ENCODE data around the gene WARS2.

Gene WARS2

DNA sequence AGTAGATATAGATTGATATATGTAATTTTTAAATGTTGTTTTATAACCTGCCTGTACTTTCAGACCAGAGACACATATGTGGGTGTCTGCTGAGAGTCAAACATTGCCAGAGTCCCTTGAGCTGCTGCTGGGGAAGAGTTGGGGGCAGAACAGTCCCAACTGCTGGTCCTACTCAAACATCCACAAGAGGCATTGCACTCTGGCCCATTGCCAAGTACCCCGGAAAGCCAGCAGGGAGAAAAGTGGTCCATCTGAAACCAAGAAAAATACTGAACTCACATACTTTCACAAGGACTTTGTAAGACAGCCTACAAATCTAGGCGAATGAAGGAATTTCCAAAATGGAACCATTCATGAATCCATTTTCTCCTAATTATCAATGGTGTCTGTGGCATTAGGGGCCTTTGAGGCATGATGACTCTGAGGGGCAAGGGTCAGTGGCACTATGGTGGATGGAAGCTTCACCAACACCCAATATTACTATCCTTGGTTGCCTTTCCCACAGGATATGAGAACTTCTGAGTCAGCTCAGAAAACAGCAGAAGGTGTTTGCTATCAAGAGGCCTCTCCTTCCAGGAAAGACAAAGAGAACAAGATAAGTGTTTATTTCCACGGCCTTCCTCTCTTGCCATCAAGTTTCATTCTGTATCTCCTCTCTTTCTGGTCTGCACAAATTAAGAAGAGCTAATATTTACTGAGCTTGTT is 145.0 kb downstream of the WARS2 start:
- no peak for DNase-seq

DNA sequence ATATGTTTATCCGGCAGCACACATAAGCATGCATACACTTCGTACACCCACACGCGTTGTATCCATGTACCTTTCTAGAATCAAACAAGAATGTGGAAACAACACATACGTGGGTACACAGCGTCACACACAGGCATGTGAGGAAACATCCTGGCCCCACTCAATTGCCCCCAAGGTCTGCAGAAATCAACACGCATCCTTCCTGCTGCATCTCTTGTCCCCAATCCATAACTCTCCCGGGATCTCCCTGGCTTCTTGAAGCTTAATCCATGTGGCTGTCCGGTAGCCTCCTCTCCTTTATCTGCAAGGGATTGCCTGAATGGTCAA is 146.8 kb downstream of the WARS2 start:
- no peak for DNase-seq

DNA sequence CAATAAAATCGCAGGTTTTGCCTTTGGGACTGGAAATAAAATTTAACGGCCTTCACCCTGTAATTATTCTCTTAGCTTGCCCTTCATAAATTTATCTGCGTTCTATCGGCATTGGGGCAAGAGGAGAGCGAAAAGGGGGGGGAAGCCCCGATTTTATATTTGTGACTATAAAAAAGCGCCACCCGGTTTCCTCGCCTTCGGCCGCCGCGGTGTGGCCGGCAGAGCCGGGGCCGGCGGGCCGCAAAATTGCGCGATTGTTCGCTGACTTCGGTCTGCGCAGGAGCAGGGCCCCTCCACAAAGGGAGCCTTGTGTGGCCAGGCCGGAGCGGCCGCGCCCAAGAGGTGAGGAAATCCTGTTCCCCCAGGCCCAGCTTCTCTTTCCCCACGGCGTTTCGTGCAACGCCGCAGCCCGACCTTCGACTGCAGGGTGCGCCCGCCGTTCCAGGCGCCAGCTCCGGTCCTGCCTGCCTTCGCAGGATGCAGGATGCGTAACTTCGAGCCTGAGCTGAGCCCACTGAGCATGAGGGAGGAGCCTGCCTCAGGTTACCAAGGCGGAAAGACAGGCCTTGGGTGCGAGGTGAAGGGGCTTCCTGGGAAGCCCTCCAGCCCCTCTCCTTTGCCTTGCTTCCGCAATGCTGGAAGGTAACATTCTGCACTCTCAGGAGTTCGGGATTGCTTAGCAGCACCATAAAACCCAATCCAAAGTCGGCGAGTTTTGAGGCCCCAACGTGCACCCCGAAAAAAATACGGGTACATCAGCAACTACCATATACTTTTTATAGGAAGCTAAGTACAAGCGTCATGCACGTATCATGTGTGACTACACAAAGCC is 147.4 kb downstream of the WARS2 start:
- DNase-seq = no peak

GRCh38 chr1:118992237-118992825 is 148.1 kb downstream of the WARS2 start:
- no peak for DNase-seq

DNA sequence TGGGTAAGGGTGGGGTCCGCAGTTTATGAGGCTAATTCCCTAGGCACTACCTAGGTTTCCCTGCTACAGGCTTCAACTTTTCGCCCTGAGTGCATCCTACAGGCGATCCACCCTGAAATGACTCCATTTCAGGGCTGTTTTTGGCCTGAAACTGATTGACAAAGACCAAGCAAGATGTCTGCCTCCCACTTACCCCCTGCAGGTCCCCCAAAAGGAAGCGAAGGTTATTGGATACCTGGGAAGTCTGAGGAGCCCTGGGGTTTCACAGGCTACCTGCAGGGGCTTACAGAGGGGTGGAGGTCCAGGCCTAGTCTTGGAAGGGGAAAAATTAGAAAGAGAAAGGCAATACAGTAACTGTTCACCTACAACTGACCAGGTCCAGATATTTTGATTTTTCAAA is 149.0 kb downstream of the WARS2 start:
- DNase-seq = no peak

DNA sequence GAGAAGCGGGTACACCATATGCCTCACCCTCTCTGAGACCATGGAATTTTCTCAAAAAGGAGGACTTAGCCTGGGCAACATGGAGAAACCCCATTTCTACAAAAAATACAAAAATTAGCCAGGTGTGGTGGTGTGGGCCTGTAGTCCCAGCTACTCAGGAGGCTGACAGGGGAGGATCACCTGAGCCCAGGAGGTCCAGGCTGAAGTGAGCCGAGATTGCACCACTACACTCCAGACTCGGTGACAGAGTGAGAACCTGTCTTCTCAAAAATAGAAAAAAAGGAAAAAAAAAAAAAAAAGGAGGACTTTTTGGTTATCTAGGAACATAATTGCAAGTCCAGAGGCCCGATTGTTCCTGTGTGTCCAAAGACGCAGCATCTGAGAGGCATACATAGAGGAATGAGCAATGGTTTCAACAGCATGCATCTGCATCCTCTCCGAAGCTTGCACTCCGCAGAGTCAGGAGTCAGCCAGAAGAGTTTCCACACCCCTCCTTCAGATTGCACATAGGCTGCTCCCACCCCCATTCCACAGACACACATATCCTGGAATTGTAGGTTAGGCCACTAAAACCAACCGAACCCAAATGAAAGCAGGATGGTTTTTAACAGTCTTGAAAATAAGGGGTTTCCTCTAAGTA is 149.8 kb downstream of the WARS2 start:
- DNase-seq = no peak

GRCh38 chr1:118989878-118990378 is 150.5 kb downstream of the WARS2 start:
- no peak for DNase-seq

GRCh38 chr1:118989006-118989815 is 151.2 kb downstream of the WARS2 start:
- no peak for DNase-seq

DNA sequence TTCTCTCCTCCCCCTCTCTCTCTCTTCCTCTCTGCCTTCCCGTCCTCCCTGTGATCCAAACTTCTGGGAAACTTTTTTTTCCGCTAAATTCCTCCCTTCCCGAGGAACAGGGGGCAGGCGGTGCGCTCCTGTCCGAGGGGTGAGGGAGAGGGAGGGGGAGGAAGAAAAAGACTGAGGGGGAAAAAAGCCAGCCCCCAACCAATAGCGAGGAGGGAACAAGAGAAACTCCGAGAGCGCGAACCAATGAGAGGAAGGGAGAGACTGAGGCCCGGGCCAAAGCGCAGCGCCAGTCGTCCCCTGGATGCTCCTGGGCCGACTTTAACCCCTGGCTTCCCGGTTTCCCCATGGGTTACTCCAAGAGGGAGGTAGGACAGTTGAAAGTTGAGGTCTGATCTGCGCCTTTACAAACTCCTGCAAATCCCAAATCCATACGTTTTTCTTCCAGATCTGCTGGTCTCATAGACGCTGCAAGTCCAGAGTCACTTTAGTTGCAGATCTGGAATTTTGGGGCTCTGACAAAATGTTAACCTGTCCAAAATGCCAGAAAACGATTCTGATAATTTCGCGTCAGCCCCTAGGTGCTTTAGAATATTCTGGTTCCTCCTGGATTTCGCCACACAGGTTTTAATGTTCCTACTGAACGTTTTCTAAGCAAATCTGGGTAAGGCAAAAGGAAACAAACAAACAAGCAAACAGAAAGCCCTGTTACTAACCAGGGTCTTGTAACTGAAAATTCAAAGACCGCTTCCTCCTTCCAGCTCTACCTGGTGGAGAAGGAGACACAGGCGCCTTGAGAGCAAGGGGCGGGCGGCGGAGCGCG is 152.1 kb downstream of the WARS2 start, which contains the start of gene TBX15:
TBX15 (minus strand) TSS at position 158 of the 820 bp plus-strand sequence. CDS start 548 bp downstream, outside the sequence.
- DNase-seq = no peak

DNA sequence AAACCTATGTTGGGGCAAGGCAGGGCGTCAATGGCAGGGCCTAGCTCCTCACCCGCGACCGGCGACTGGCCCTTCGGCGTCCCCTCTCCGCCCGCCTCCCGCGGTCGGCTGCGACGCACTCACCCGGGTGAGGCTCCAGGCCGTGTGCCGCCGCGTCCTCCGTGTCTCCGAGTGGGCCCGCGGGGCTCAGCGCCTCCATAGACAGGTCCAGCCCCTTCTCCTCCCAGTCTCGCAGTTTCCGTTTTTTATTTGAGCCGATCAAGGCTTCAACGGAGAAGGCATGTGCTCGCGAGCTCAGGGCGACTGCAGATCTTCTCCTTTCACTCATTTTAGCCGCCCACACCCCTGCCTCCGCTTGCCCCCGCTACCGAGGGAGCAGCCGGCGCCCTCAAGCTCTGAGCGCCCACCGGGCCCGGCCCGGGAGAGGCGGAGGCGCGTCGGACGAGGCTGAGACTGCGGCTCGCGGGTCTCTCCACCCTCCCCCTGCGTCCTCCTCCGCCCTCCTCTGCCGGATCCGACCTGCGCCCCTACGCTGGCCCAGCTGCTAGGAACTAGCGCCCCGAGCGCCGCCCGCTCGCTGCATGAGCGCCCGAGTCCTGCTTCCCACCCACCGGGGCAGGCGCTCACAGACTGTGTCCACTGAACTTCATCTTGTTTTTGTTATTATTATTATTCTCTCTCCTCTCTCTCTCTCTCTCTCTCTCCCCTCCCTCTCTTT is 152.8 kb downstream of the WARS2 start:
- DNase-seq = no peak

DNA sequence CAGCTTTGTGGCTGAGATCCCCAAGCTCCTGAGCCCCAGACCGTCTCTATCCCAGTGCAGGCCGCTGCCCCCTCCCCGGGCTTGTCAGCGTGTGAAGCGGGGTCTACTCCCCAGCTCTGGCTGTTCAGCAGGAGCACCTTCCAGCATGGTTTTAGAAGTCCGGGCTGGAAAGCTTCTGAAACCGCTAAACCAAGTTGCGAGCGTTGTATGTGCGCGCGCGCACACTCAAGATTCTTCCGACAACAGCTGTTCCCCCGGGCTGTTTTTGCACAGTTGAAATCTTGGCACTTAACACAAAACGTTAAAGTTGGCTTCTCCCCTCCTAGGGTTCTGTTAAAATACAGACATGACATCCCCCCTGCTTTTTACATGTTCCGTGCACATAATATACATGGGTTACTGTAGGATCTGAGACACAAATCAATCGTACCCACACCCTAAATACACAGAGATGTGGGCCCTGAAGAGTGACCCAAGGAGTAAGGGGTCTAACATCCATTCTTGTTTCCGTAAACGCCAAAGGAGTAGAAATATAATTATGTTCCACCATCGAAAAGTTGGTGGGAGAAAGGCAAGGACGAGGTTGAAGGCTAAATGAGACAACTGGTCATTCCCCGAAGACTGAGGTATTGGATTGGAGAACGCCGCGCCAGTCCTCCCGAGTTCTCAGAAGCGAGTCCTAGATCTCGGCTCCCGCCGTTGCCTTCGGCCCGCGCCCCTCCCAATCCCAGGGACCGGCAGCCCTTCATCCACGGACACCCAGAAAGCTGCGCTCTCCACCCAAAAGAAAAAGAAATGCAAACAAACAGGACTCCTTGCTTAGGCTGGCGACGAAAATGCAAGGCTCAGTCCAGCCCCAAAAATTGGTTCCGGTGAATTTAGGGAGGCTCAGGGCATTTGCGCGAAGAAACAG is 153.6 kb downstream of the WARS2 start:
- no peak for DNase-seq

DNA sequence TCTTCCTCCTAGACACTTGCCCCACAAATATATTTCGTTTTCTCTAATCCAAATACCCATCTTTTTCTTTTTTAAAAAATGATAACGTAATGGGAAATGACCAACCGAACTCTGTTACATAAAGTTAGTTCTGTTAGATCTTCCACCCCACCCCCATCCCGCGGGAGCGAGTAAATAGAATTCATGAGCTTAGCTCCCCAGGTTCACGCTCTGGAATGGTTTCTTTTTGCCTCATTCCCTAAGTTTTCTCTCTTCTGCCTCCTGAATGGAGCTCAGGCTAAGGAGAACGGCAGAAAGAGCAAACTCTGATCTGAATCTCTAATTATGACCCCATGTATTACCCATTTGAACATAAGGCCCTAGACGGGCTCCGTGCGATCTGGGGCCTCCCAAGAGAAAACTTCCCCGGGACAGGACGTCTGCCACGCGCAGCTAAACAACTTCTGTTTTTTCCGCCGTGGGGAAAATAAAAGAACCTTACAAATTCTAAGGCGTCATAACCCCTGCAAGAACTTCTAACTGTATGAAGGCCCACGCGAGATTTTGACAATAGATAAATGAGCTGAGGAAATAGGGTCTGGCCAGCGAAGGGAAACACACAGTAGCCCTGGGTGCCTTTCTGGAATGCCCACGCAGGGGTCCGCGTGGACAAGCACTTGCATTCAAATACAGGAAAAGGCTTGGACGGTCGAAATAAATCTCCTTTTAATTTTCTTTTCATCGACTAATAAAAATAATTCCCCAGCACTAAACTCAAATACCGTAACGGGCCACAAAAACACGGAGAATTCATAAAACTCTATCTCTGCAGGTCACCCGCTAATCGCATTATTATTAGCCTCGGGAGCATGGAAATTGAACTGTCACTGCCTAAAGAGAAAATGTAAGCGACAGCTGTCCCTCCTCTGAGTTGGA is 154.6 kb downstream of the WARS2 start:
- no peak for DNase-seq

- DNase-seq = no peak
Observed at GRCh38 chr1:118984722-118985639, 155.5 kb downstream of the WARS2 start.

- no peak for DNase-seq
Observed at GRCh38 chr1:118984086-118984721, 156.2 kb downstream of the WARS2 start.

DNA sequence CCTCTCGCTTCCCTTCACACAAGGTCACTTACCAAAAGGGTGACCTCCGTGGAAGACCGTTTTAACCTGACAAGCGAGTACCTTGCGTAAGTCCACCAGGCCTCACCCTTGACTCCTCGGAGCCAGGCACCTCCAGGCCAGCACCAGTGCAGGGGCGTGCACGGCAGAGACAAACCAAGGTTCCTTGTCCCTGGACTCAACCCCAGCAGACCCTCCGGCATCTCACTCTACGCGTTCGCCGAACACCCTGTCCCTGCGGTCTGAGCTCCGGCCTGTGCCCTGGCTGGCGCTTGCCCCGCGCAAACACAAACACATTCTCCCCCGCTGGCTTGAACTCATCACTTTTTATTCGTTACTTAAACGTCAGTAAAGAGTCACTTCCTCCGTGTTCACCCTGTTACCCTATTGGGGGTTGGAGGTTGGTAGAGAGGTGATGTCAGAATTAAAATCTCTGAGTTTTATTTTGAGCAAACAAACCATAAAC is 156.9 kb downstream of the WARS2 start:
- DNase-seq = no peak

GRCh38 chr1:118982821-118983557 is 157.5 kb downstream of the WARS2 start:
- no peak for DNase-seq

Measured in CD4-positive, alpha-beta T cell treated with Interleukin-4 for 1 hour (primary cell).